HG03439 (cell line): ENCODE measurements around the gene CLDND2.

Experiments
- ATAC-seq: cut with Tn5 transposase; IDR thresholded peaks from one replicate; pipeline ENCODE4 v1.9.1; 2021; ENCODE audit warnings: mild to moderate bottlenecking, moderate library complexity; ENCODE audit not compliant: unreplicated experiment

The CLDND2 gene

GRCh38 chr19:51386882-51387520, 18.2 kb upstream of the CLDND2 start:
- ATAC-seq, result no peak

DNA sequence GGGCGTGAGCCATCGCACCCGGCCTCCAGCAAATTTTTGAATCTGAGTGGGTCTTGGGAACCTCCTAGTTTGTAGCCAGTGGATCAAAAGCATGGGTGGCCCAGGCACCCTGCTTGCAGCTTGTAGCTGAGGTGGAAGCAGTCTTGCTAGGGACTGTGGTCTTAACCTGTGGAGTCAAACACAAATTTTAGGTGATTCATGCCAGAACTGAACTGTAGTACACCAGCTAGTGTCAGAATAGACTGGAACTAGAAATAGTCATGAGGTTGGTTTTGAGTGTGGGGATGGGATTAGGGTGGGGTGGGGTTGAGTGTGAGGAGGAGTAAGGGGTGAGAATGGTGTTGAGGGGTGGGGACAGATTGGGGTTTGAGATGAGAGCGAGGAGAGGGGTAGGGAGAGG, 13.2 kb upstream of the CLDND2 start:
- ATAC-seq, result no peak

- no peak for ATAC-seq
Measured at GRCh38 chr19:51380379-51380778, 11.6 kb upstream of the CLDND2 start.

GRCh38 chr19:51377422-51377821, 8.6 kb upstream of the CLDND2 start:
- no peak for ATAC-seq

- ATAC-seq, result no peak
Measured at GRCh38 chr19:51375504-51376221, 6.9 kb upstream of the CLDND2 start.

DNA sequence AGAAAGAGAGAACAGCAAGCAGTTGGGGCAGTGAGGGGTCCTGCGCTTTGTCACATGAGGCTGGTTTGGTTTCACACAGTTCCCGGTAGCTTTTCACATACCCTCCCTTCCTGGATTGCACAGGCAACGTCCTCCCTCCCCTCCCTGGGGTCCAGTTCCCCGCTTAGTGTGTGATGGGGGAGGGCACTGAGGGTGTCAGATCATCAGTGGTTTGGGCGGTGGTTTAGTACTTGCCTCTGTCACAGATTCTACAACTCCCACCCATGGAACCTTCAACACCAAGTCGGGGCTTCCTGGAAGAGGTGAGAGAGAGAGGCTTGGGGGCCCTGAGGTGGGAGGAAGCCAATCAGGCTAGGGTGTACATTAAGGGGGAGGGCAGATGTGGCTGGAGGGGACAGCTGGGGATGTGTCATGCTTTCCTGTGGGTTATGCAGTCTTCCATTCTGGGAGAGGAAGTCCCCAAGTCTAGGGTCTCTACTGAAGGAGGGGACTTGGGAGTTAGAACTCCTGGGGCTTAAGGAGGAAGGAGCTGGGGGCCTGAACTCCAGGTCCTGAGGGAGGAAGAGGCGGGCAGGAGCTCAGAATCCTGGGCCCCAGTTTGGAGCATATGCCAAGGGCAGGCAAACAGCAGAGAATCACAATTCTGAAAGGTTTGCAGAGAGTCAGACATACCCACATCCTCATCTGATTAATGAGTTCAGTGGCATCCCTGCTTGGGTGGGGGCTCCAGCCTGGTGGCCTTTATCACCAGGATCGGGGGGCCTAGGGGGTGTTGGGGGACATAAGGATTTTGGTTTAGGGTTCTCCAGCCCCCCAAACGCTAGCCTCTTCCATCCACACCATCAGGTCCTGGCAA, 4.1 kb upstream of the CLDND2 start, which contains the start of gene NKG7:
TSS of gene NKG7 (minus strand) at position 6 of the 856 bp plus-strand sequence. CDS start 119 bp downstream, outside the sequence.
- ATAC-seq, result no peak

GRCh38 chr19:51372021-51372648, 3.3 kb upstream of the CLDND2 start:
- ATAC-seq, result no peak

DNA sequence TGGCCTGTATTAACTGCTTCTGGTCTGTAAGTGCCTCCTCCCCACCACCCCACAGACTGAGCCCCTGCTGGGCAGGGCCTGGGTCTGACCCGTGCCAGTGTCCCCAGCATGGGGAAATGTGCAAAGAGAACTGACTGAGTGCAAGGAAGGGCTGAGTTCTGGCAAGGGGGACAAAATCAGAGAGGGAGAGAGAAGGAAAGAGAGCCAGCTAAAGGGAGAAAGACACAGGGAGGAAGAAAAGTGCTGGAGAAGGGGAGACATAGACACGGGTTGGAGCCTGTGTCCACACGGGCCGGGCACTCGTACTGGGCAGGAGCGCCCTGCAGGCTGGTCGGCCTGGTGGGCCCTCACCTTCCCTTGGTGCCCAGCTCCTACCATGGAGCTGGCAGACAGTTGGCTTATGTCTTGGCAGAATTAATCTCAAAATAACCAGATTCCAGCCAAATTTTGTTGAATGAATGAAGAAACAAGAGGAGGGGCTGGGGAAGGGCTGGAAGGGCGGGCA, 2.4 kb upstream of the CLDND2 start:
- no peak for ATAC-seq

DNA sequence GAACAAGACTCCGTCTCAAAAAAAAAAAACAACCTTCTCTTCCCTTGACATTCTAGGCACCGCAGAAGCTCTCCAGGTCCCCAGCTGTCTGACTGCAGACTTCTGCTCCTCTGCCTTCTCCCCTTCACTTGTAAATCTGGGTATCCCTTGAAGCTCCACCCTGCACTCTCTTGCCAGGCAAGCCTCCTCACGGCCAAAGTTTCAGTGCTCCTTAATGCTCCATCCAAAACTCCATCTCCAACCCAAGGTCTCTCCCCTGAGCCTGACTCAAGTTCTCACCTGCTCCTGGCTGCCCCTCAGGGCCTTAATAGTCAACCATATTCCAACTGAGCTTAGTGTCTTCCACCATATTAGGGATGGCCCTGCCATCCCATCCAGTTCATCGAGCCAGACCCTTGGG, 1.4 kb upstream of the CLDND2 start:
- no peak for ATAC-seq

- ATAC-seq, result peak; percentile 65
Measured at GRCh38 chr19:51367565-51368365, 1.0 kb downstream of the CLDND2 start.

DNA sequence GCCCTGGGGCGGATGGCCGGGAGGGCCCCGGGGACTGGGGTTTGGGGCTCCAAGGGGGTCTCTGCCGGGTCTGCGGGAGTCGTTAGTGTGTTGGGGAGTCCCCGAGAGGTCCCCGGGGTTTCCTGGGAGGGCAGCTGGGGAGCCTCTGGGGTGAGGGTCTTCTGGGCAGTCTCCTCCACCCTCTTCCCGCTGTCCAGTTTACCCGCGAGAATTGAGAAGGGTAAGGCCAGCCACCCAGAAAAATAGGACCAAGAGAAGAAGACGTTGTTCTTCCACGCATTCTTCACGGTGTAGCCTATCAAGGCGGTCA, 1.6 kb downstream of the CLDND2 start:
- no peak for ATAC-seq

DNA sequence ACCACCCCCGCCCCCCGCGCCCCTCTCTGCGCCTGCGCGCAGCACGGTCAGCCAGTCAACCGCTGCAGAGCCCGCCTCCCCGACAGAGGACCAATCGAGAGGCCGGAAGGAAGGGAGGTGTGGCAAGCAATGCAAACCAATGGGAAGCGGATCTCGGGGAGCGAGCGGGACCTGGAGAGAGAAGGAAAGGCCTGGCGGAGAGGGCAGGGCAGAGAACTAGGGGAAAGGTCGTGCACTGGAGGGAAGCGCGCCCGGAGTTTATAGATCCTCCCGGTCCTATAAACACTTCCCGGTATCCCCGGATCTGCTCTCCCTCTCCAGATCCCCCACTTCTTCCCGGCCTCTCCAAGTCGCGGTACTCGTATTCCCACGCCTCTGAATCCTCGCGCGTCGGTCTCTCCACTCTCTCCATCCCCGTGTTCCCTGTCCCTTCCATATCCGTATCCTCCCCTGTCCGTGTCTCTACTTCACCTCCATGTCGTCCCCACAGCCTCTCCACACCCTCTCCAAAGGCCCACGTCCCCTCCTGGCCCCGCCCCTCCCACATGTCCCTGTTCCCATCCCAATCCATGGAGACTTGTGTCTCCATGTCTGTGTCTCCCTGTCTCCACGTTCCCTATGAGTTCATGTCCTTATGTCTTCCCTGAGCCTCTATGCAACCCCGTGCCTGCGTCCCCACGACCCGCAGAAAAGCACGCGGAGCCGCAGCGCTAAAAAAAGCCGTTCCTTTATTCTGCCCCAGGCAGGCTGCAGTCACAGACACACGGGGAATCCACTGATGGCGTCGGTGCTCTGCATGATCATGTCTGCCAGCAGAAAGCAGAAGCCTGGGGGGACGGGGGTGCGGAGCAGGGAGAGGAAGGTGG, 2.2 kb downstream of the CLDND2 start:
- ATAC-seq, result peak; percentile 45

DNA sequence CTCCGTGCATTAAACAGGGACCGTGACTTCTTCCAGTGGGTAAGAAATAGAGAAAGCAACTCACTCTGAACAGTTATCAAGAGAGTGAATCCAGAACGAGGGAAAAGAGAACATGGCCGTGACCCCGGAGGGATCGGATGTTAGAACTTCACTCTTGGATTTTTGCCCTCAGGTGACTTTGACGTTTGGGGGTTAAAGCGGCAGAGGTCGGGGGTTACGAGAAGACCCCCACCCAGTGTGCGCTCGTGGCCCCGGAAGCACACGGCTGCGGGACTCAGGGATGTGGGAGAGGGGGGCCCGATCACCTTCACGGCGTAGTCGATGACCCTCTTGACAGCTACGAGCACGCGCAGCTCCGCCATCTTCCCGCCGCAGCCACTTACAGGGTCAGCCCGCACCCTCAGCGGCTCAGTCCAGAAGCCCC, 2.8 kb downstream of the CLDND2 start, which contains the start of gene ETFB:
TSS of gene ETFB (minus strand) at position 424 of the 424 bp plus-strand sequence. CDS start at position 362, 62 bp downstream.
- ATAC-seq, result no peak

DNA sequence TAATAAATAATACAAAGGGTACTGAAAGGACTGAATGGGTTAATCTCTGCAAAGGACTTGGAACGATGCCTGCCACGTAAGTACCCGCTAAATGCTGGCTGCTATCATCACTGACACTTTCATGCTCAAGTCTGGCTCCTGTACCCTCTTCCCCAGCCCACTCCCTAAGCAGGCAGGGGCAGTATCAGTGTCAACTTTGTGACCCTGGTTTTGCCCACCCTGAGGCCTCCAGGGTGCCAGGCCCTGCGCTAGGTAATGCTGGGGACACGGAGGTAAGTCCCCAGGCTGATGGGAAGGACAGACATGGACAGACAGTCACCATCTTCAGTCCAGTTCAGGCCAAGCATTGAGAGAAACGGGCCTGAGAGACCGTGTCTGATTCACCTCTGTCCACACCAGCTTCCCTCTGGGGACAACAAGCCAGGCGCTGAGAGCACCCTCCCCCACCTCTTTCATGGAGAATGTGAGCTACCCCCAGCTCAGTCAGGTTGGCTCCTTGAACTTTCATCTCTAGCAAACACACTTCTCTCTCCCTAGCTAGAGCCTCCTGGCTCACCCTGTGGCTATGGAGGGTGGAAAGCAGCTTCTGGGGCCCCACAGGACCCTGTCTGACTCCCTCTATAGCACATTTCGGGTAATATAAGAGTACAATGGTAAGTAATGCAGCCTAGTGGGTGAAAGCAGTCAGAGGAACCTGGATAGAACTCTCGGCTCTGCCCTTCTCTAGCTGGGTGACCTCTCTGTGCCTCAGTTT, 3.4 kb downstream of the CLDND2 start:
- no peak for ATAC-seq

DNA sequence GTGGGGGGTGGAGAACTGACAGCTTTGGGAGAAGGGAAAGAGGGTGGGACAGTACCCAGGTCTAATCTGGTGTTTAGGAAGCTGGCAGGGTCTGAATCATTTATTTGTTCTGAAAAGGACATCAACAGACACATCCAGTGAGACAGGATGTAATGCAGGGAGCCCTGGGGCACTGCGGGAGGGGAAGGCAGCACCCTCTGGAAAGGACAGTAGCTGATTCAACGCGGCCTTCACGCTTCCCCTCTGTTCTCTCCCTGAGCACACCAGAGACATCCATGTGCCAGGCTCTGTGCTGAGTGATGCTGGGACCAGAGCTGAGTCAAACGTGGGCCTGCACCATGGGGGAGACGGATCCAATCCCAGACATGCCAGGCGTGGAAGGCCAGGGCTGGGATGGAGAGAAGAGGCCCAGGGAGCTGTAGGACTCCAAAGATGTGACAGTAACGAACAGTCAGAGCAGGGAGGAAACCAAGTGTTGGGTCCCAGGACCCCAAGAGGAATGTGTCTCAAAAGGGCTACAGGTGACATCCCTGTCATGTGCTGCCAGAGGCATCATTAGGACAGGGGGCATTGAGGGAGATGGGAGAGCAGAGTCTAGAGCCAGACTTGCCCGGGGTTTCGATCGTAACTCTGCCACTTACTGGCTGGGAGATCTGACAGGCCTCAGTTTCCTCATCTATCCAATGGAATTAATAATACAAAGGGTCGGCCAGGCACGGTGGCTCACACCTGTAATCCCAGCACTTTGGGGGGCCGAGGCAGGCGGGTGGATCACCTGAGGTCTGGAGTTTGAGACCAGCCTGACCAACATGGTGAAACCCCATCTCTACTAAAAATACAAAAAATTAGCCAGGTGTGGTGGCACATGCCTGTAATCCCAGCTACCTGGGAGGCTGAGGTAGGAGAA, 4.3 kb downstream of the CLDND2 start:
- no peak for ATAC-seq

- ATAC-seq, result no peak
Measured at GRCh38 chr19:51361239-51361638, 7.6 kb downstream of the CLDND2 start.

DNA sequence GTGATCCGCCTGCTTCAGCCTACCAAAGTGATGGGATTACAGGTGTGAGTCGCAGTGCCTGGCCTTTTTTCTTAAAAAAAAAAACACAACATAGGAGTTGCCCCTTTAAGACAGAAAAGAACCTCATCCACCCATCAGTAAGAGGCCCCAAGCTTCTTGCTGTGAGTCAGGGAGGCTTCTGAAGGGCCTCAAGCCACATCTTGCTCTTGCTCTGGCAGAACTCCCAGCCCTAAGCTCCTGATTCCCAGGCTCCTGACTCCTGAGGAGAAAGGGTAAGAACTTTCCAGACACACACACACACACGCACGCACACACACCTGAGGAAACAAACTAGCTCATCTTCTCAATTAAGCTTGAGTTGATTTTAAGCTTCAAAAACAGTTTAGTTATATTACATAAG, 9.5 kb downstream of the CLDND2 start:
- no peak for ATAC-seq
